Cardiac ventricle fibroblast (primary cell): ENCODE results near the gene PKMYT1. TPM values are rescaled to one million over a fixed set of nuclear protein-coding genes. Genes with fewer than 3 reads are reported as not detected.

Experiments
- total RNA-seq: library from RNA; depleted of rRNA; stranded (reverse); fragments of >200 nt; gene quantifications from 2 replicates; pipeline ENCODE4 v1.2.3, GENCODE V29; 2015

The PKMYT1 gene
- 1.1 and 2.5 TPM in 2 replicates for total RNA-seq

DNA sequence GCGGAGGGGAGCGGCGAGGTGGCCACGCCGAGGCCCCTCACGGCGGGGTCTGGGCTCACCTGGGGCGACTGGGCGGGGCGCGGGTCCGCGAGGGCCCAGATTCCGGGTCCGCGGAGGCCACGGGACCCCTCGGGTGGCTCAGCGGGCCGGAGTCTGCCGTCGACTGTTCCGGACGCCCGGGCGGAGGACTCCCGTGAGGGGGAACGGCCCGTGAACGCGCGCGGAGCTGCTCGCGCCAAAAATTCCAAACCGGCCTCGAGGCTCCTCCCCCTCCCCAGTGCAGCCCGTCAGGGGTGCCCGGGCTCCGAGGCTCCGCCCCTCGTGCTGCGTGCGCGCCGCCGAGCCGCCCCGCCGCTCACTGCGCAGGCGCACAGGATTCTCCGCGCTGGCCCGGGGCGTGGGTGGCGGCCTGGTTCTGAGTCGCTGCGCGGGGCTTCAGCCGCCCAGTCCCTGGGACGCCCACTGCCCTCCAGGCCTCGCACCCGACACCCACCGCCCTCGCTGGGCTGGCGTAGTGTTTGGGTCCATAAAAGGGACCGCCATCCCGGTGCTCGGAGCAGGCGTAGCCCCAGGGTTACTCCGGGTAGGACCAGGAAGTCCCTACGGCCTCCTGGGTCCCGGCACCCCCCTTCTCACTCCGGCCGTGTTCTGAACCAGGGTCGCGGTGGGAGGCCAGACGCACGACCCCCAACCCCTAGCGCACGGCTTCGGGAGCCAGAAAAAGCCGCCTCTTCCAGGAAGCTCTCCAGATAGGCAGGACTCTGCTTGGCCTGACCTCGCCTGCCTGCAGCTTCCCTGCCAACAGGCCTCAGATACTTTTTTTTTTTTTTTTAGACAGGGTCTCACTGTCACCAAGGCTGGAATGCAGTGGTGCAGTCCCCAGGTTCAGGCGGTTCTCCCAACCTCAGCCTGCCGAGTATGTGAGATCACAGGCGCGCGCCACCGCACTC lies at the start of gene PKMYT1:
PKMYT1 (minus strand) TSS at position 220 of the 950 bp plus-strand sequence. CDS start 789 bp downstream, outside the sequence.

DNA sequence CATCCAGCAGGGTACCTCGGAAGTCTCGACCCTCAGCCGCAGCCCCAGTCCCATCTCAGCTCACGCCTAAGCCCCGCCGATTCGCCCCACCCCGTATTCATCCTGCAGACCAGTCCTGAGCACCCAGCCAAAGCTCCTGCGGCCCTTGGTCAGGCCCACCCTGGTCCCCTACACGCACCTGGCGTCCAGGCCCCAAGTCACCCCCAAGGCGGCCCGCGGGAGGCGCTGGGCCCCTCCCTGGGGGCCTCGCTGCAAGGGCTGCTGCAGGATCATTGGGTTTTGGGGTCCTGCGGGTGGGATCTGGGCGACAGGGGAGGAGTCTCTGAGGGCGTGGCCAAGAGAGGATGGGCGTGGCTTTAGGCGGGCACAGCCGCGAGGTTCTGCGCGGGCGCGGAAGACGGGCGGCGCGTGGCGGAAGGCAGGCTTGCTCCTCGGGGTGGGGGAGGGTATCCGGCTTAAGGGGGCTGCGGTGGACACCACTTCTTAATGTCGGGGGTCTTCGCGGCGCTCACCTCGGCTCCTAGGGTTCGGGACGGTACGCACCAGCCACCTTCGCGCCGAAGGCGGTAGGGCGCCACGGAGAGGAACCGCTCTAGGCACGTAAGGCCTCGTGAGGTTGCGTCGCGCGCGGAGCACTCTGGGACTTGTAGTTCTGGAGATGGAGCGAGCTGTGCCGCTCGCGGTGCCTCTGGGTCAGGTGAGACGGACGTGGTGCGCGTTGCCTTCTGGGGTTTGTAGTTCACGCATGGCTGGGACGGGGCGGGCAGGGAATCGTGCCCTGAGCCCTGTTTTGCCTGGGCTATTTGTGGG lies 43.6 kb upstream of the PKMYT1 start, which contains the start of the genes HCFC1R1 and THOC6:
HCFC1R1 (minus strand) TSS at position 274 of the 810 bp plus-strand sequence; CDS start at position 273, 1 bp downstream.
THOC6 (plus strand) TSS at position 367 of the 810 bp plus-strand sequence; CDS start at position 659, 292 bp downstream.

DNA sequence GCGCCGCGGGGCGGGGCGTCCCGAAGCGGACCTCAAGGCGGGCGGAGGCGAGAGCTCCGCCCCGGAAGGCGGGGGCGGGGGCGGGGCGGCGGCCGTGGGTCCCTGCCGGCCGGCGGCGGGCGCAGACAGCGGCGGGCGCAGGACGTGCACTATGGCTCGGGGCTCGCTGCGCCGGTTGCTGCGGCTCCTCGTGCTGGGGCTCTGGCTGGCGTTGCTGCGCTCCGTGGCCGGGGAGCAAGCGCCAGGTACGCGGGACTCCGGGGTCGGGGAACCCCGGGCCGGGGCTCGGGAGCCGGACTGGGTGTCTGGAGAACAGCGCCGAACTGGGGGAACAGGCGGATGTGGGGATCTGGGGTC lies 40.0 kb upstream of the PKMYT1 start, which contains the start of gene TNFRSF12A:
TNFRSF12A (plus strand) TSS at position 122 of the 357 bp plus-strand sequence; CDS start at position 152, 30 bp downstream.

DNA sequence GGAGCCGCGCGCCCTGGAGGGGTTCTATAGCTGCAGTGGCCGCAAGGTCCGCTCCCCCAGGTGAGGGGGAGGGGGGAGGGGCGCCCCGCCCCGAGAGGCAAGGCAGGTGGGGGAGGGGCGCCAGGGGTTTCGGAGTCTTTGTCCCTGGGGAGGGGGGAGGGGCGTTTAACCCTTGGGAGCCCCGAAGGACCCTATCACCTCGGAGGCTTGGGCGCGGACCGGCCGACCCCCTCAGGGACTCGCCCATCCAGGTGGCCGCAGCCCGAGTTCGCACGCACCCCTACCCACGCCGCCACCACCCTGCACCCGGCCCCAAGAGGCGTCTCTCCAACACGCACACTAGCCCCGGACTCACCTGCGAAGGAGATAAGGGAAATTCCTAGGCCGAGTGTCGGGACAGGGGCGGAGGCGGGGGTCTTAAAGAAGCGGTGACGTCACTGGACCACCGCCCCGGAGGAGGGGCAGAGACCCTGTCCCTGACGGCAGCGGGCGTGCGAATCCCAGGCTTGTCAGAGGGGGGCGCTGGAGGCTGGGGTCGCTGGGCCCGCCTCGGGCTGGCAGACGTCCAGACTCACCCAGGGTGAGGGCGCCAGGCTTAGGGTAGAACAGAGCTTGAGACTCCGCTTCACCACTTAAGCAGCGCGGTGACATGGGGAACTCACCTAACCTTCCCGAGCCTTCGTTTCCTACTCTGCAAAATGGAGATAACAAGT lies 37.7 kb upstream of the PKMYT1 start, which contains the start of gene CLDN6:
CLDN6 (minus strand) TSS at position 390 of the 713 bp plus-strand sequence. CDS start 2,162 bp downstream, outside the sequence.

DNA sequence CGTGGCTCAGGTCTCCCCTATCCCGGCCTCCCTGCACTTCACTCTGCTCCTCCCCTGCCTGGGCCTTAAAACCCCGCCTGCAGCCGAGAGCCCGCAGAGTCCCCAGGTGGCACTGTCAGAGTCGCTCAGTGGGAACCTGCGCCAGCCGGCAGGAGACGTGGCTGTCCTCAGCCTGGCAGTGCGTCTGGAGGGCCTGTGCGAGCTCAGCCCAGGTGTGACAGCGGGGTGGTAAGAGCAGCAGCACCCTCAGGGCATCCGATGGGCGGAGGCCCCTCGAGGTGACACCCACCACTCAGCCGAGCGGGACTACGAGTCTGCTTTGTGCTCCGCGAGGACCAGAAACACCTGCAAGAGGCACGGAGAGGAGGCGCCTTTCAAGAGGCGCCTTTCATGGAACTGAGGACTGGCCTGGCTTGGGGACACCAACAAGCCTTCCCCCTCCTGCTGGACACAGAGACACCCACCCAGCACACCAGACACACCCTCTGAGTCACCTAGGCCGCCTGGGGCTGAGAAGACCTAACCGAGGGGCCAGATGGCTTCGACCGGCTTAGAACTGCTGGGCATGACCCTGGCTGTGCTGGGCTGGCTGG lies 32.7 kb upstream of the PKMYT1 start, which contains the start of gene CLDN9:
CLDN9 (plus strand) TSS at position 96 of the 593 bp plus-strand sequence; CDS start at position 536, 440 bp downstream.

DNA sequence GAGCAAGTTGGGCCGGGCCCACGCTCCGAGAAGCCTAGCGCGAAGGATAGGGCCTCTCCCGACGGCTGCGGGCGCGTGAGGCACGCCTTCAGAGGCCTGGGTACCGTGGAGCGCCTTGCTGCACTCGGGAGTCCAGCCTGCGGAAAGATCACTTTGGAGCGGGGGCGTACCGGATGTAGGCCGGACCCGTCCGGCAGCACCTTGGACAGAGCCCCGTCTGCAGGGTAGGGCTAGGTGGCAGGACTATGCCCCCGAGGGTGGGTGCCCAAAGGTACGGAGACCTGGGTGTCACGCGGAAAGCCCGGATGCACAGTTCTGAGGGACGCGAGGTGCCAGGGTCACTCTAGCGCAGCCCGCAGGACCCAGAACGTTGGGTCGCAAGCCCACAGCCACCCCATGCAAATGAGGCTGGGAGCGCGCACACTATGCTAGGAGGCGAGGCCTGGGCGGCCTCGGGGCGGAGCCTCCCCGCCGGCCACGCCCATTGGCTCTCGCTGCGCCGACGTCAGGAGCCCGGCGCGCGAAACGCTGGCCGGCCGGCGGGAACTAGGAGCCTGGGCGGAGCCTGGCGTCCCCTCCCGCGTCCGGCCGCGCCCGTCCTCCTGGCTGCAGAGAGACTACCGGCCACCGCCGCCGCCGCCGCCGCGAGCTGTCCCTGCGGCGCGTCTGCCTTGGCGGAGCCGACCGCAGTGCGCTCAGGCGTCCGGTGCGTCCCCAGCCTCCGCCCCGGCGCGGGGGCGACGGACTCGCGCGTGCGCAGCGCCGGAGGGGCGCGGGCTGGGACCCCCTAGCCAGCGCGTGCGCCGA lies 11.3 kb downstream of the PKMYT1 start, which contains the start of gene PAQR4:
PAQR4 (plus strand) TSS at position 611 of the 807 bp plus-strand sequence. CDS start 327 bp downstream, outside the sequence.

DNA sequence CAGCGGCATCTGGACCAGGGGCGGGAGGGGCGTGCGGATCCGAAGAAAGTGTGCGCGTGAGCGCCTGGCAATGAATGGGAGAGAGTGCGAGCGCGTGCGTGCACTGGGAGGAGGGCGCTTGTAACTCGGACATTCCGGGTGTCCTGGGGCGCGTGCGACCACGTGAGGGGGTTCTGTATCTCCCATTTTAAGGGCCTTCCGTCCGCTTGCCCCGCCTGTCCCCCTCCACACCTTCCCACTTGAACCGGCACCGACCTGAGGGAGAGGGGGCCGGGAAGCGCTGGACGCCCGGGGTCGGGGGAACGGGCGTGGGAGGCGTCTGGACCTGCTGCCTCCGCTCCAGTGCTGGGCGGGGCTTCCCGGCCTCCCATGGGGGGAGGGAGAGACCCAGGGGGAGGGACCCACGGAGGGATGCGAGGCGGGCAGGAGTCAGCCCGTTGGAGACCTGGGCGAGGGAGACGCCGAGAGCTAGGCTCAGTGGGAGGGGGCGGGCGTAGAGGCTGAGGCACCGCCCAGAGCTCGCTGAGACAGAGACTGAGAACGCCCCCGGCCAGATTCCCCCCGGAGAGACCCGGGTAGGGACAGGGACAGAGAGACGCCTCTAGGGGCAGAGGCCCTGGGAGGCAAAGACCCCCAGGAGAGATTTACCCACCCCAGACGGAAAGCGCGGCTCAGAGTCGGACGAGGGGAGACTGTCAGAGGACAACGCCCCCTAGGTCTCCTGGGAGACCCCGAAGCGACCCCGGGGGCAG lies 16.3 kb downstream of the PKMYT1 start, which contains the start of gene KREMEN2:
KREMEN2 (plus strand) TSS at position 553 of the 752 bp plus-strand sequence. CDS start 246 bp downstream, outside the sequence.

Other genes with a start within 250 kb of the PKMYT1 start
- gene SRRM2, start 227.8 kb downstream of the PKMYT1 start, total RNA-seq = 93.7 and 119 TPM in 2 replicates
- 671 and 1,192 TPM in 2 replicates for gene ELOB, start 203.2 kb downstream of the PKMYT1 start, total RNA-seq
- not detected in 2 replicates for gene PRSS33, start 192.9 kb downstream of the PKMYT1 start, total RNA-seq
- not detected in 2 replicates for gene PRSS41, start 182.0 kb downstream of the PKMYT1 start, total RNA-seq
- gene PRSS21, start 163.2 kb downstream of the PKMYT1 start, total RNA-seq = 1.00 TPM in 1 of 2 replicates, not detected in the other
- gene ZG16B, start 150.1 kb downstream of the PKMYT1 start, total RNA-seq = 0.25 and 0.78 TPM in 2 replicates
- gene PRSS22, start 122.3 kb downstream of the PKMYT1 start, total RNA-seq = not detected in 2 replicates
- 83.2 and 90.0 TPM in 2 replicates for gene FLYWCH2, start 97.2 kb downstream of the PKMYT1 start, total RNA-seq
- 32.0 and 41.6 TPM in 2 replicates for gene FLYWCH1, start 68.5 kb downstream of the PKMYT1 start, total RNA-seq
- not detected in 2 replicates for gene KREMEN2, start 16.2 kb downstream of the PKMYT1 start, total RNA-seq
- 1.4 and 2.0 TPM in 2 replicates for gene PAQR4, start 11.1 kb downstream of the PKMYT1 start, total RNA-seq
- gene CLDN9, start 32.5 kb upstream of the PKMYT1 start, total RNA-seq = not detected in 2 replicates
- gene CLDN6, start 37.7 kb upstream of the PKMYT1 start, total RNA-seq = not detected in 2 replicates
- gene TNFRSF12A, start 39.9 kb upstream of the PKMYT1 start, total RNA-seq = 52.3 and 76.3 TPM in 2 replicates
- gene HCFC1R1, start 43.5 kb upstream of the PKMYT1 start, total RNA-seq = 21.2 and 25.1 TPM in 2 replicates
- gene THOC6, start 43.6 kb upstream of the PKMYT1 start, total RNA-seq = 17.3 and 20.0 TPM in 2 replicates
- 0.15 and 0.25 TPM in 2 replicates for gene BICDL2, start 56.5 kb upstream of the PKMYT1 start, total RNA-seq
- not detected in 2 replicates for gene MMP25, start 66.1 kb upstream of the PKMYT1 start, total RNA-seq
- gene IL32, start 85.2 kb upstream of the PKMYT1 start, total RNA-seq = 20.7 and 26.7 TPM in 2 replicates
- gene ZSCAN10, start 118.8 kb upstream of the PKMYT1 start, total RNA-seq = not detected in 2 replicates
- gene ZNF205, start 132.1 kb upstream of the PKMYT1 start, total RNA-seq = 11.3 and 11.6 TPM in 2 replicates
- 7.8 and 11.2 TPM in 2 replicates for gene ZNF213, start 154.6 kb upstream of the PKMYT1 start, total RNA-seq
- not detected in 2 replicates for gene OR1F1, start 207.8 kb upstream of the PKMYT1 start, total RNA-seq